Muscle of back (tissue), 11 donors: ENCODE results near the gene DNAJB6. TPM values are rescaled to one million over a fixed set of nuclear protein-coding genes. Genes with fewer than 3 reads are reported as not detected.
"Not testable (repeated sequence)": the region's sequence is repeated elsewhere in the genome, so short reads cannot be mapped to it uniquely, and the experiment has no call there.

ENCODE experiments used
- DNase-seq, 3 donors: peaks; one replicate each; pipeline versions ENCODE4 v3.0.0 to v3.0.0-alpha.2; 2013
- polyA plus RNA-seq, 10 donors: library from polyadenylated mRNA; unstranded; fragments of 120-200 nt; gene quantifications; one replicate each; pipeline ENCODE4 v1.2.1, GENCODE V29; 2013; ENCODE audit not compliant: insufficient read length in 10 of 10

The DNAJB6 gene
- polyA plus RNA-seq, 10 donors = 109 to 147 (median 127) TPM

- no peak for DNase-seq
Observed at GRCh38 chr7:157318015-157318706, 18.6 kb upstream of the DNAJB6 start.

- DNase-seq = peak; percentile 45 to 77 (median 55)
Observed at GRCh38 chr7:157320608-157320980, 16.2 kb upstream of the DNAJB6 start.

- no peak for DNase-seq
Observed at GRCh38 chr7:157323401-157323800, 13.4 kb upstream of the DNAJB6 start.

GRCh38 chr7:157329447-157329846, 7.4 kb upstream of the DNAJB6 start:
- DNase-seq = no peak

GRCh38 chr7:157330567-157330966, 6.2 kb upstream of the DNAJB6 start:
- DNase-seq = not testable (repeated sequence)

- DNase-seq = not testable (repeated sequence)
Observed at GRCh38 chr7:157331049-157331448, 5.8 kb upstream of the DNAJB6 start.

- DNase-seq = no peak
Observed at GRCh38 chr7:157335236-157335635, 1.6 kb upstream of the DNAJB6 start.

GRCh38 chr7:157335991-157336382, 817 bp upstream of the DNAJB6 start:
- DNase-seq = no peak

- peak in 2 of 3 donors; percentile 56 to 82 for DNase-seq
Observed at GRCh38 chr7:157337316-157338149, 729 bp downstream of the DNAJB6 start.

- DNase-seq = peak; percentile 70 to 84 (median 71)
Observed at GRCh38 chr7:157339777-157340677, 3.2 kb downstream of the DNAJB6 start.

- peak; percentile 55 to 72 (median 71) for DNase-seq
Observed at GRCh38 chr7:157347217-157347904, 10.6 kb downstream of the DNAJB6 start.

- no peak for DNase-seq
Observed at GRCh38 chr7:157348548-157348947, 11.7 kb downstream of the DNAJB6 start.

GRCh38 chr7:157352516-157352915, 15.7 kb downstream of the DNAJB6 start:
- no peak for DNase-seq

GRCh38 chr7:157355784-157356511, 19.1 kb downstream of the DNAJB6 start:
- DNase-seq = peak in 1 of 3 donors; percentile 16

GRCh38 chr7:157357129-157358040, 20.6 kb downstream of the DNAJB6 start:
- DNase-seq = no peak

- DNase-seq = no peak
Observed at GRCh38 chr7:157358041-157358752, 21.4 kb downstream of the DNAJB6 start.

GRCh38 chr7:157358753-157359096, 21.9 kb downstream of the DNAJB6 start:
- no peak for DNase-seq

GRCh38 chr7:157359581-157359980, 22.8 kb downstream of the DNAJB6 start:
- DNase-seq = no peak

- DNase-seq = no peak
Observed at GRCh38 chr7:157360483-157361025, 23.8 kb downstream of the DNAJB6 start.
